Renal cortical epithelial cell (primary cell): Measurements from ENCODE around the gene BIRC6. TPM values are rescaled to one million over a fixed set of nuclear protein-coding genes. Genes with fewer than 3 reads are reported as not detected.
A peak's percentile ranks its signal among the peaks of the same experiment; 100 is the strongest.

ENCODE experiments used
- DNase-seq: peaks from one replicate; pipeline ENCODE4 v3.0.0-alpha.2; 2011; ENCODE audit warnings: low read depth
- total RNA-seq: library from RNA; depleted of rRNA; stranded (reverse); fragments of >200 nt; gene quantifications from 2 replicates; pipeline ENCODE4 v1.2.3, GENCODE V29; 2014

The BIRC6 gene
- total RNA-seq, 1 donor from 2014 or later, result 290 TPM

DNA sequence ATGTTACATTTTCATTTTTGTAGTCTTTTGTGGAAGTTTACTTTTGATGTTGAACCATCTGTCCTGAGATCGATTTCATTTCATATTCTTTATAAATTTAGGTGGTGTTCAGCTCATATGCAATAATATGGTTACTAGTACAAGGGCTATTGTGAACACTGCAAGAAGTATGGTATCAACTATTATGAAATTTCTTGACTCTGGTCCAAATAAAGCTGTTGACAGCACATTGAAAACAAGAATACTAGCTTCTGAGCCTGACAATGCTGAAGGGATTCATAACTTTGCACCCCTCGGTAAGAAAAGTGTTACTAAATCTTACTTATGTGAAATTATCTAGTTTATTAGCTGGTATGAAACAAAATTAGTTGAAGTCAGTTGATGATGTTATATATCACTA is 146.1 kb downstream of the BIRC6 start:
- no peak for DNase-seq

DNA sequence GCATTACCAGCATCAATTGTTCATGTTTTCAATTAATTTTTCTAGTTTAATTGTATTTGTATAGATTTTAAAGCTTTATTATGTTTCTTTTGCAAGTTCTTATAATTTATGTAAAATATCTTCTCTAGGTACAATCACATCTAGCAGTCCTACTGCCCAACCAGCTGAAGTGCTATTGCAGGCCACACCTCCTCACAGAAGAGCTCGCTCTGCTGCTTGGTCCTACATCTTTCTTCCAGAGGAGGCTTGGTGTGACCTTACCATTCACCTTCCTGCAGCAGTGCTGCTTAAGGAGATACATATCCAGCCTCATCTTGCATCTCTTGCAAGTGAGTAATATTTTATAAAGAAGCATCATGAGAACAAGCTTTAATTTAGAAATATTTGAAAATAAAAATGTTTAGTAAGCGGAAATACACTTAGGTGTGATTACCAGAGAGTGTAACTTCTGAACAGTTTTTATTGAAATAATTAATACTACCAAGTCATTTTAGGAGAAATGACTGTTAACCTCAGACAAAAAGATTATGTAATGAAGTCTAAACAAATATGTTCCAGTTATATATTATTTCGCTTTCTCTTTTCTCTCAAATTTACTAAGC is 148.2 kb downstream of the BIRC6 start:
- no peak for DNase-seq

DNA sequence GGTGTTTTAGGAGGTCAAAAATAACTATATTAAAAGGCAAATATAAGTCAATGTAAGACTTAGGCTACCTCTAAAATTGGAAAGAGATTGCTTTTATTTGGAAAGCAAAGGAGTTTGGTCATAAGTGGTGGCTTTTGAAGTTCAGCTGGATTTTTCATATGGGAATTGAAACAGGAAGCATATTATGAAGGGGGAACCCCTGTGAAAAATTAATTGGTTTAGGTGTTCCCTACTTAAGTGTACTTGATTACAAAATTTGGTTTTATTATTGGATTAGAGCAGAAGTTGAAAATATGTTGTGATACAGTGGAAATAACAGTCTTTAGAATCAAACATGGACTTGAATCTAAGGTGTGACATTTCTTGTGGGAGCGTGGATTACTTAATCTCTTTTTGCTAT is 149.6 kb downstream of the BIRC6 start:
- DNase-seq, result no peak

DNA sequence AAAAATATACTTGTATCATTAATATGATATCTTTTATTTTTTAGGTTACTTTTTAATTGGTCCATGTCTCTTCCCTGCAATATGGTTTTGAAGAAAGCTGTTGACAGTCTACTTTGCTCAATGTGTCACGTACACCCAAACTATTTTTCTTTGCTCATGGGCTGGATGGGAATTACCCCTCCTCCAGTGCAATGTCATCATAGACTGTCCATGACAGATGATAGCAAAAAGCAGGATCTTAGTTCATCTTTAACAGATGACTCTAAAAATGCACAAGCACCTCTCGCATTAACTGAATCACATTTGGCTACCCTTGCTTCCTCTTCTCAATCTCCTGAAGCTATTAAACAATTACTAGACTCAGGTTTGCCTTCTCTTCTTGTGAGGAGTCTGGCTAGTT is 158.1 kb downstream of the BIRC6 start:
- DNase-seq, result no peak

DNA sequence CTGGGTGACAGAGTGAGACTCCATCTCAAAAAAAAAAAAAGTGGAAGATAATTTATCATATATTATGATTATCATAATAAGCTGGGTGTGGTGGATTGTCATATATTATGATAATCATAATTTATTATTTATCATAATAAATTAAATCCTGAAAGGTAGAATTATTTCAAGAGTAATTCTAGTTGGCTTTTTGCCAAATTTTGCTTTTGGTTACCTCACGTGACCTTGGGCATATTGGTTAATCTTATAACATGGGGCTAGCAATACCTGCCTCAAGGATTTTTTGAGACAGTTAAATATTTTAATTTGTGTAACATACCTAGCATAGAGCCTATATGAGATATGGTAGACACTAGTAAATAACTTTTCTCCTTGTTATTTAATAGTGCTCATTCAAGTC is 159.7 kb downstream of the BIRC6 start:
- DNase-seq, result no peak

DNA sequence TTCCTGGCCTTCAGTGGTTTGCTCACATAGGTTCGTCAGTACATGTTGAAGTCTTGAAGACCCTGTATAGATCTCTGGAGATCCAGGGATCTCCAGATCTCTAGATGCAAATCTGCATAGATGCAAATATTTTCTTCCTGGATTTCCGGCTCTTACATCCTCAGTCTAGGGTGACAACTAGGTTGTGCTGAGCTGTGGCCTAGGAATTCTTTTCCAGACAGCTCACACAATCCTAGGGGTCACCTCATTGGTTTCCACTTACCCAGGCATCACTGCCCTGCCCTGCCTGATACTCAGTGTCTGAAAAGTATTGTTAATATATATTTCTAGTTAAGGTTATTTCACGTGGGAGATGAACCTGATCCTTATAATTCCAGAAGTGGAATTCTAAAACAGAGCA is 165.9 kb downstream of the BIRC6 start:
- no peak for DNase-seq

DNA sequence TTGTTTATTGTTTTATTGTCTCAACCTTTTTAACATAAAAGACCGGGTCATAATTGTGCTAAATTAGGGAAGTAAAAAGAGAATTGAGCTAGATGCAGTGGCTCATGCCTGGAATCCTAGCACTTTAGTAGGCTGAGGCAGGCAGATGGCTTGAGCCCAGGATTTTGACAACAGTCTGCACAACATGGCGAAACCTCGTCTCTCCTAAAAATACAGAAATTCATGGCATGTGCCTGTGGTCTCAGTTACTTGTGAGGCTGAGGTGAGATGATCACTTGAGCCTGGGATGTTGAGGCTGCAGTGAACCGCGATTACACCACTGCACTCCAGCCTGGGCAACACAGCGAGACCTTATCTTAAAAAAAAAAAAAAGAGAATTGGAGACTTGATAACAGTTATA is 166.9 kb downstream of the BIRC6 start:
- DNase-seq, result no peak

DNA sequence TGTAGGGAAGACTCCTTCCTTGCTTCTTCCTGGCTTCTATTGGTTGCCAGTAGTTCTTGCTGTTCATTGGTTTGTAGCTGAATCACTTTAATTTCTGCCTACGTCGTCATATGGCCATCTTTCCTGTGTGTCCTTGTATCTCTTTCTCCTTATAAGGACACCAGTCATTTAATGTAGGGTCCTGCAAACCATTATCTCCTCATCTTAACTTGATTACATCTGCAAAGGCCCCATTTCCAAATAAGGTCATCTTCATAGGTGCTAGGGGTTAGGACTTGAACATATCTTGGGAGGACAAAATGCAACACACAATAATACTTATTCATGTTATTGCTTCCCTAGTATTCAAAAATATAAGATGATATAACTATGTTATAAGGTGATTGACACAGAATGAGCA is 175.5 kb downstream of the BIRC6 start:
- DNase-seq, result no peak

DNA sequence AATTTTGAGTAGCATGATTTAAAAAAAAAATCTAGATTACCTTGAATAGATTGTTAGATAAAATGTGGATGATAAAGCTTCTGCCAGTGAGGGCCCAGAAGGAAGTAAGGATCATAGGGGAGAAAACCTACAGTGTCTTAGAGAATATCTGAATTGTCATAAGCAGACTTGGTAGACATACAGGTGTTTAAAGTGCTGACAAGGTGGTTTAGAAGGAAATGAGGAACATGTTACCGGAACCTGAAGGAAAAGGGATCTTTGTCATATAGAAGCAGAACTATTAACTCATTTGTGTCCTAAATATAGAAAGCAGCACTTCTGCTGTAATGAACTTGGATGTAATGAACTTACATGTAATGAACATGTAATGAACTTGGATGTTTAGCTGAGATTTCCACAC is 176.1 kb downstream of the BIRC6 start:
- no peak for DNase-seq

DNA sequence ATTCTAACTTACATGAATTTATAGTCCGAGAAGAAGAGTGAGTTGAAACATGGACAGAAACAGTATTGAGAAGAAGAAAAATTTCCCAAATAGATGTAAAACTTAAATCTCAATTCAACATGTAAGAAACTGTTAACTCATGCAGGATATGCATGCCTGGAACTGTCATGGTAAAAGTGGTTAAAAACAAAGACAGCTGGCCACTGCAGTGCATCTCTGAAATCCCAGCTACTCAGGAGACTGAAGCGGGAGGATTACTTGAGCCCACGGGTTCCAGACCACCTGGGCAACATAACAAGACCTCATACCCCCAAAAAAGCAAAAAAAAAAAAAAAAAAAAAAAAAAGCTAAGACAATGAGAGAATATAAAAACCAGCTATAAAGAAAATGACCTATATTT is 178.0 kb downstream of the BIRC6 start:
- no peak for DNase-seq

DNA sequence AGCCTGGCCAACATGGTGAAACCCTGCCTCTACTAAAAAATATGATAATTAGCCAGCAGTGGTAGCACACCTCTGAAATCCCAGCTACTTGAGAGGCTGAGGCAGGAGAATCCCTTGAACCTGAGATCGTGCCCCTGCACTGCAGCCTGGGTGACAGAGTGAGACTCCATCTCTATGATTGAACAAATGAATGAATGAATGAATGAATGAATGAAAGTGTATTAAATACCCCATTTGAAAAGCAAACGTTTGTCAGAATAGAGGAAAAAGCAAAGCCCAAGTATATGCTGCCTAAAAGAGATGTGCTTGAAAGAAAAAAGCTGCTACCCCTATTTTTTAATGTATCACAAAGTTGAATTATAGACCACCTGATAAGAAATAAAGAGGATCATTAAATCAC is 181.9 kb downstream of the BIRC6 start:
- no peak for DNase-seq

DNA sequence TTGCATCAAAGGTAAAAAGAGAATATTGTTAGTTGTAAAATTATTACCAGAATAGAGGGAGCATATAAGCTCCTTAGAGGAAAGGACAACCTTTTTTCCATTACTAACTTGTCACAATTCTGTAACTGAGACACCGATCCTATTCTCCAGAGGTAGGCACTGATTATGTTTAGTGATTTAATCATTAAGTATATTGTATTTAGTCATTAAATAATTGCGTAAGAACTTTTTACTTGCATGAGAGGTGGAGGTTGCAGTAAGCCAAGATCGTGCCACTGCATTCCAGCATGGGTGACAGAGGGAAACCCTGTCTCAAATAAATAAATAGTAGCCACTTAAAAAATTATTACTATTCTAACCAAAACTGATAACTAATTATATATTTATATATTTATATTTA is 195.7 kb downstream of the BIRC6 start:
- peak; percentile 80 for DNase-seq

DNA sequence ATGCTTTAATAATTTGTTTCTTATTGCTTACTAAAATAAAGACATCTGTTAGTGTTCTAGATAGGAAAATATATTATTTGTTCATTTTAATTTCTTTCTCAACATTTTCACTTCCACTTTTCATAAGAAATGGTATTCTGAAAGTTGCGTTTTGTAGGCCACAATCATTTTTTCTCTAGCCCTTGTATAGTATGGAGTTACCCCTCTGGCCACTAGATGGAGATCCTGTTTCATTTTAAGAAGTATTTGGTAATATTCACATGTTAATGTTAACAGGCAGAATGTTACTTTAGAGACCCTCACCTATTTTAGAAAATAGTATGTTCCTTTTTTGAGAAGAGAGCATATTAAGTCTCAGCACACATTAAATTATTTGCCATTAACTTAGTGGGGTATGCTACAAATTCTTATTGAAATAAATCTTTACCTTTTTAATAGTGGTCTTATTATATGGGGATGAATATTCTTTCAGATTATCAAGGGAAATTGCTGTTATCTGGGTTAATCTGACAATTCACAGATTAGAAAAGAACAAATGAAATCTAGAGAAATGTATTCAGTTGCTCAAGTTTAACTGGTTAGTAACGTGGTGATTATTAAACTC is 197.1 kb downstream of the BIRC6 start:
- DNase-seq, result peak; percentile 52

DNA sequence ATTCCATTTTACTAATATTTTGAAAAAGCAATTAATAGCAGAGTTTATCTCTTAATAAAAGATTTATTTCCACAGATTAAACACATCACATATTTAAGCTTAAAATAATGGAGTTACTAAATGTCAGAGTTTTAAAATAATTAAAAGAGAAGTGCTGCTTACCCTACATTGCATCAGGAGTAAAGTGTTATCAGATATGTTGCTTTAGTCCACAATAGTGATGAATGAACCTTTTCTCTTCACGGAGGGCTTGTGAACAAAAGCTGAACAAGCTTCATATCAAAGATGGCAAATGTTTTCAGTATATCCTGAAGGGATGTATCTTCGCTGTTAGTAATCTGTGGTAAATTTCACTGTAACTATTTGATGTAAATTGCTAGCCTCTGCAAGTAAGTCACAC is 201.7 kb downstream of the BIRC6 start:
- no peak for DNase-seq

DNA sequence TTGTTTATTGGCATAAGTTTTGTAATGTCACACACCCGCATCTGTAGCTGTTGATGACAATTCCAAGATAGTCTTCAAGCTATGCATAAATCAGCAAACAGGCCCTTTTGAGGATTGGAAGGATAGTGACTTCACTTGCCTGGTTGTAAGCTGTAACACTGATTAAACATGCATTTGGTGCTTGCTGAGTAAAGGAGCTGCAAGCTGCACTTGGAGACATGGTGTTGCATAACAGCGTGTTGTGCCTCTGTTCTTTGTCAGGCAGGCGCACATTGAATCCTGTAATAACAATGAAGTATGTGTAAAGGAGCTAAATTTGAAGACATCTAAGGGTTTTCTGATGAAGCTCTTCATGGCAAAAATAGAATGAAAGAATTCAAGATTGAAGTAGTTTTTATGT is 202.3 kb downstream of the BIRC6 start:
- DNase-seq, result peak; percentile 9

DNA sequence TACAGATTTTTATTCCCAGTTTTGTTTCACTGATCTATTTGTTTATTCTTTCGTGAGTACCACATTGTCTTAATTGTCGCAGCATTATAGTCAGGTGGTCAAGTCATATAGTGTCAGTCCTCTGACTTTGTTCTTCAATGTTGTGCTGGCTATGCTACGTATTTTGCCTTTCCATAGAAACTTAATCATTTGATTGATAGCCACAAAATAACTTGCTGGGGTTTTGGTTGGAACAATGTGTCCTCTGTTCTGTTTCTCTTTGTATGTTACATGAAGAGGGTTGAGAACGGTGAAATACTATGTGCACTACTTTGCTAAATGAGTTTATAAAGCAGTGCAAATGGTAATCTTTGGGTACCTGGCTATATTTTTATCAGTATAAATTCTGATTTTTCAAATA is 206.1 kb downstream of the BIRC6 start:
- DNase-seq, result no peak

DNA sequence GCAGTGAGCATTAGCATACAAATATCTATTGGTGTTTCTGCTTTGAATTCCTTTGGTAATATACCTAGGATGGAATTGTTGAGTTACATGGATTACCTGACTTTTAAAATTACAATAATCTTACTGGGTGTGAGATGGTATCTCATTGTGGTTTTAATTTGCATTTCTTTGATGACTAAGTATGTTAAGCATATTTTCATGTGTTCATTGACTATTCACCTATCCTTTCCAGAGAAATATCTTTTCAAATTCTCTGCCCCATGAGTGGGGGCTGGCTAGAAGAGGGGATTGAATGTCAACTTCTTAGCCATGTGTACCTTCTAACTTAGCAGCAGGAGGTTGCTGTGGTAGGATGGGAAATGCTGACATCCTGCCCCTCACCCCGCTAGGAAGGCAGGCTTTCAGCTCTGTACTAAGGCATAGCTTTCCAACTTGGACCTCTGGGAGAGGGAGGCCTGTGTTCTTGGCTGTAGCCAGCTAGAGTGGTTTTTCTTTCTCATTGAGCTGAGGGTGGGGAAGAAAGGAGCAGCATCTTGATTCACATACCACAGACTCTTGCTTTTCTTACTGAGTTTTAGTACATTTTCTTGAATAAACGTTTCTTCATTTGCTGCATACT is 207.7 kb downstream of the BIRC6 start:
- no peak for DNase-seq

DNA sequence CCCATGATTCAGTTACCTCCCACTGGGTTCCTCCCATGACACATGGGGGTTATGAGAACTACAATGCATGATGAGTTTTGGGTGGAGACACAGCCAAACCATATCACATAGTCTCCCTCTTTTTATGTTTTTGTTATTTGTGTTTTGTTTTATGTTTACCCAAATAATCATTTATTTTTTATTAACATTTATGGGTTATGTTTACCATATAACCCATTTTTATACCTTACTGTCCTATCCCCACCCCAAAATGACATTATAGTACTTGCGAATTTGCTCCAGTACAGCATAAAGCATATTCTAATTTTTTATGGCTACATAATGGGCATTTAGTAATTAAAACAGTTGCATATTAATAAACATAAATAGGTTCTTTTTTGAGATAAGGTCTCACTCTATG is 209.1 kb downstream of the BIRC6 start:
- DNase-seq, result no peak

DNA sequence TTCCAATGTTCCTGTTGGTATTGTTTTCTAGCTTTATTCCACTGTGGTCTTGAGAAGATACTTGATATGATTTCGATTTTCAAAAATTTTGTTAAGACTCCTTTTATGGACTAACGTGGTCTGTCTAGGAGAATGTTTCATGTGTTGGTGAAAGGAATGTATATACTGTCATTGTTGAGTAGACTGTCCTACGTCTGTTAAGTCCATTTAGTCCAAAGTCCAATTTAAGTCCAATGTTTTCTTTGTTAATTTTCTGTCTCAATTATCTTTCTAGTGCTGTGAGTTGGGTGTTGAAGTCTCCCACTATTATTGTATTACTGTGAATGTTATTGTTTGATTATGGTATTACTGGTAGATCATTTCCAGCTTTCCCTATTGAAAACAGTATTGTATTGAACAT is 215.2 kb downstream of the BIRC6 start:
- DNase-seq, result no peak

DNA sequence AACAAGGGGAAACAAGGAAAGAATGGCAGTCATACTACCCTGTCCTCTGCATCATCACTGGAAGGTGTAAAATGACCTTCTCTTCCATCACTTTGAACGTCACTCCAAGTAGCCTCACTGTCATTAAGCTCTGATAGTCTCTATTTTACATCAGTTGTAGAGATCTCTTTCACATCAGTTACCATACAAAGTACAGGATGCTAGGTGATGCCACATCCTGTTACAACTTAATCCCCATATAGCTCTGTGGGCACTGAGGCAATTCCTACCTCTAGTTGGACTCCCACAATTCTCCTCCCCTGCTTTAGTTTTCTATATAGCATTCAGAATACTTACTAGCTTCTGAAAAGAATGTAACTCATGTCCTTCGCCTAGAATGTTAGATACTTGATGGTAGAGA is 215.9 kb downstream of the BIRC6 start:
- no peak for DNase-seq

DNA sequence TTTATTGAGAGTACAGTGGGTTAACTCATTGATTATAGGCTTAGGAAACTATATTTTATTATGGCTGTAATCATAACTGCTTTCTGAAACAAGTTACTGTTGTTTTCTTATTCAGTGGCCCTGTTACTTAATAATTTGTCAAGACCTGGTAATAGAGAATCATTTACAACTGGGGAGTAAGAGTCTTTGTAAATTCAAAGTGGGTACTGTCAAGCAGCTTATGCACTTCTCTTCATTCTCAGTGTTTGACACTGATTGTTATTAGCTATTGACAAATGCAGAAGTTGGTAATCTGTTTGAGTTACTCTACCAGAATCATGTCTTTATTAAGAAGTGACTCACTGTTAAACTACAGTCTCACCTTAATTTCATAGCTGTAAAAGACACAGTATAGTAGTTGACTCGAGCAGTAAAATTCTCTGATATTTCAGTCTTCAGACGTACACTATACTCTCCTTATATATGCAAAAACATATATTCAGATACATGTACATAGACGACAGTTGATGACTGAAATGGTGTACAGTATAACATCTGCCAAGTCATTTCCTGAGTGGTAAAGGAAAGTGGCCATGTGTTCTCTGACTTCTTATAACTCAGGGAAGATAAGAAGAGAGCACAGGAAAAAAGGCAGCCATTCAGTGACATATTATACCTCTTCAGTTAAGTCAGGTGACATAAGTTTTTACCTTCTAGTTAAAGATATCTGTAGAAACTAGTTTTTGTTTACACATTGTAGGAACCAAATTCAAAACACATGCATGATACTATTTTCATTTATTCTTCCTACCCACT is 235.0 kb downstream of the BIRC6 start:
- peak; percentile 20 for DNase-seq

DNA sequence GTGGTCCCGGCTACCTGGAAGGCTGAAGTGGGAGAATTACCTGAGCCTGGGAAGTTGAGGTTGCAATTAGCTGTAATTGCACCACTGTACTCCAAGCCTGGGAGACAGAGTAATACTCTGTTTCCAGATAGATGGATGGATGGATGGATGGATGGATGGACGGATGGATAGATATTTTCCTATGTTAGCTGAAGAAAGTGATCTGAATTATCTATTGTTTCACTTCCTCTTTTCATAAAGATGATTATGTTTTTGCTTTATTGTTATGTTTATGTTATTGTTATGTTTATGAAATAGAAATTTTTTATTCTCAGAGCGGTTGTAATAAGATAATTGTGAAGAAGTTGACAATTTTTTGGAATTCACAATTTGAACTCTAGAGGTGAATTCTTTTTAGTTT is 237.8 kb downstream of the BIRC6 start:
- no peak for DNase-seq

DNA sequence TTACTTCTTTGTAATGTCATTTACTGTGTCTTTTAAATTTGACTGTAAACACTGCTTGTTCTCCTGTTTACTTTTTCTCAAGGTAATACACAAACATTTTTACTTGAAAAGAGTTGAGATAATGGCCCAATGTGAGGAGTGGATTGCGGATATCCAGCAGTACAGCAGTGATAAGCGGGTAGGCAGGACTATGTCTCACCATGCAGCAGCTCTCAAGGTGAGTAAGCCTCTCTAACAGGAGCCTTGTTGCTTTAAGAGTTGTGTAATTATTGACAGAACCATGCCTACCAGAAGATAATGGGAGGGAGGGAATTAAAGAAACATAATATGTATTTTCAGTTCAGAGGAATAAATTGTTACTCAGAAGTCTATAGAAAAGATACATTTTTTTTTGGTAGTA is 254.5 kb downstream of the BIRC6 start:
- DNase-seq, result peak; percentile 57
